ENCODE data around the gene DCAF6.

The DCAF6 gene

GRCh38 chr1:168088511-168089325 is 152.2 kb downstream of the DCAF6 start:
- H3K4me2 ChIP-seq (ENCODE audit: low read length), result no peak overlapping the region
- no peak overlapping the region for H3K4me3 ChIP-seq (ENCODE audit: low read length)
- no peaks in the 10 kb centered on the region for H3K27me3 ChIP-seq (ENCODE audit: low read depth, low read length)
- no peaks in the 10 kb centered on the region for H3K36me3 ChIP-seq (replicated peaks; ENCODE audit: low read depth, low read length)
- H2AFZ ChIP-seq (ENCODE audit: low read depth, low read length), result no peak overlapping the region
- no peaks in the 10 kb centered on the region for H3K9me3 ChIP-seq (ENCODE audit: insufficient read depth, low read length)
- no peak for TF ChIP-seq CTCF (IDR thresholded peaks at IDR 0.05; ENCODE audit: low read depth, low read length)
- TF ChIP-seq EZH2phosphoT487 (IDR thresholded peaks at IDR 0.05; ENCODE audit: low read depth), result no peak
- H3K79me2 ChIP-seq (ENCODE audit: low read length), result no peaks in the 10 kb centered on the region
- no peak overlapping the region for H3K27ac ChIP-seq (ENCODE audit: low read length)
- H4K20me1 ChIP-seq (ENCODE audit: insufficient read depth, low read length), result no peaks in the 10 kb centered on the region
- peaks cover 3% of the 10 kb centered on the region; the same call in 1 of the 2 replicates for H3K4me1 ChIP-seq (ENCODE audit: low read length)
- H3K9ac ChIP-seq (ENCODE audit: low read length), result no peak overlapping the region

- H3K4me2 ChIP-seq (ENCODE audit: low read length), result no peak overlapping the region
- H3K27me3 ChIP-seq (ENCODE audit: low read depth, low read length), result no peaks in the 10 kb centered on the region
- H3K9me3 ChIP-seq (ENCODE audit: insufficient read depth, low read length), result no peaks in the 10 kb centered on the region
- peaks cover 3% of the 10 kb centered on the region; the same call in 1 of the 2 replicates for H3K4me1 ChIP-seq (ENCODE audit: low read length)
- no peak overlapping the region for H3K27ac ChIP-seq (ENCODE audit: low read length)
- H3K4me3 ChIP-seq (ENCODE audit: low read length), result no peak overlapping the region
- H3K79me2 ChIP-seq (ENCODE audit: low read length), result no peaks in the 10 kb centered on the region
- H2AFZ ChIP-seq (ENCODE audit: low read depth, low read length), result no peak overlapping the region
- no peak overlapping the region for H3K9ac ChIP-seq (ENCODE audit: low read length)
- no peaks in the 10 kb centered on the region for H4K20me1 ChIP-seq (ENCODE audit: insufficient read depth, low read length)
- no peaks in the 10 kb centered on the region for H3K36me3 ChIP-seq (replicated peaks; ENCODE audit: low read depth, low read length)
- no peak for TF ChIP-seq EZH2phosphoT487 (IDR thresholded peaks at IDR 0.05; ENCODE audit: low read depth)
These were observed 153.0 kb downstream of the DCAF6 start for GRCh38 chr1:168089326-168089978.

- Histone ChIP-seq H3K4me2 (ENCODE audit: low read length) (no peak overlapping the region), H3K27ac (ENCODE audit: low read length) (no peak overlapping the region), H3K27me3 (ENCODE audit: low read depth, low read length) (no peaks in the 10 kb centered on the region), H2AFZ (ENCODE audit: low read depth, low read length) (no peak overlapping the region), H3K36me3 (replicated peaks; ENCODE audit: low read depth, low read length) (no peaks in the 10 kb centered on the region), H3K9me3 (ENCODE audit: insufficient read depth, low read length) (no peaks in the 10 kb centered on the region), H3K79me2 (ENCODE audit: low read length) (no peaks in the 10 kb centered on the region), H3K9ac (ENCODE audit: low read length) (no peak overlapping the region), H3K4me1 (ENCODE audit: low read length) (peaks cover 1% of the 10 kb centered on the region; the same call in 1 of the 2 replicates), H3K4me3 (ENCODE audit: low read length) (no peak overlapping the region), H4K20me1 (ENCODE audit: insufficient read depth, low read length) (no peaks in the 10 kb centered on the region)
- no peak for TF ChIP-seq CTCF (IDR thresholded peaks at IDR 0.05; ENCODE audit: low read depth, low read length)
- TF ChIP-seq EZH2phosphoT487 (IDR thresholded peaks at IDR 0.05; ENCODE audit: low read depth), result no peak
These were observed 153.5 kb downstream of the DCAF6 start for GRCh38 chr1:168089979-168090337.

GRCh38 chr1:168090395-168090794 is 153.9 kb downstream of the DCAF6 start:
- Histone ChIP-seq H3K27ac (ENCODE audit: low read length) (no peak overlapping the region), H2AFZ (ENCODE audit: low read depth, low read length) (no peak overlapping the region), H3K36me3 (replicated peaks; ENCODE audit: low read depth, low read length) (no peaks in the 10 kb centered on the region), H3K9me3 (ENCODE audit: insufficient read depth, low read length) (no peaks in the 10 kb centered on the region), H4K20me1 (ENCODE audit: insufficient read depth, low read length) (no peaks in the 10 kb centered on the region), H3K27me3 (ENCODE audit: low read depth, low read length) (no peaks in the 10 kb centered on the region), H3K4me2 (ENCODE audit: low read length) (no peak overlapping the region), H3K4me1 (ENCODE audit: low read length) (no peaks in the 10 kb centered on the region), H3K4me3 (ENCODE audit: low read length) (no peak overlapping the region), H3K9ac (ENCODE audit: low read length) (no peak overlapping the region), H3K79me2 (ENCODE audit: low read length) (no peaks in the 10 kb centered on the region)
- TF ChIP-seq EZH2phosphoT487 (IDR thresholded peaks at IDR 0.05; ENCODE audit: low read depth) (no peak), CTCF (IDR thresholded peaks at IDR 0.05; ENCODE audit: low read depth, low read length) (no peak)
